Gastrocnemius medialis (tissue), 4 donors: ENCODE results near the gene ZBTB7C.

Source experiments
- CTCF ChIP-seq, 5 experiments: fragments of 450-650 bp in 3 of 5; fragments of 200-600 bp in 2 of 5; sonication (generic) in 2 of 5; IDR thresholded peaks in 4 of 5; conservative IDR thresholded peaks in 1 of 5; 1 replicate in 4 of 5; 2 replicates in 1 of 5; pipeline ENCODE4 v1.5.1; 2016 to 2019; ENCODE audit warnings: antibody characterized with exemption in 5 of 5, mild to moderate bottlenecking in 3 of 5, moderate library complexity in 3 of 5
- POLR2A ChIP-seq, 2 donors: fragments of 450-650 bp; IDR thresholded peaks; one replicate each; pipeline ENCODE4 v1.6.1; 2017; ENCODE audit warnings: antibody characterized with exemption in 2 of 2, mild to moderate bottlenecking in 2 of 2, moderate library complexity in 2 of 2

- TF ChIP-seq CTCF (IDR thresholded peaks at IDR 0.05 in 4 of 5, conservative IDR thresholded peaks at IDR 0.05 in 1 of 5) (no peak), POLR2A (IDR thresholded peaks at IDR 0.05) (no peak)
Observed at GRCh38 chr18:48303883-48304282, 105.3 kb downstream of the ZBTB7C start.
